Peyer's patch (tissue), 4 donors: ENCODE measurements around the gene ARHGAP27. TPM values are rescaled to one million over a fixed set of nuclear protein-coding genes. Genes with fewer than 3 reads are reported as not detected.
"Not testable (repeated sequence)": the region's sequence is repeated elsewhere in the genome, so short reads cannot be mapped to it uniquely, and the experiment has no call there.

ENCODE experiments used
- DNase-seq, 3 donors: peaks; one replicate each; pipeline ENCODE4 v3.0.0-alpha.2; 2017 to 2019
- H3K27ac ChIP-seq, 4 donors: fragments of 200-600 bp; sonication (generic); one replicate each; pipeline ENCODE4 v1.5.1; 2016 to 2019
- H3K27me3 ChIP-seq, 2 donors: fragments of 200-600 bp; sonication (generic); one replicate each; pipeline ENCODE4 v1.5.1; 2019
- H3K36me3 ChIP-seq, 3 donors: fragments of 200-600 bp; sonication (generic); one replicate each; pipeline ENCODE4 v1.5.1; 2016 to 2019
- H3K4me1 ChIP-seq, 4 donors: fragments of 200-600 bp; sonication (generic); one replicate each; pipeline ENCODE4 v1.5.1; 2016 to 2019
- H3K4me3 ChIP-seq, 4 donors: fragments of 200-600 bp; sonication (generic); 1 replicate in 3 of 4; 2 replicates in 1 of 4; pipeline ENCODE4 v1.5.1; 2016 to 2019; ENCODE audit warnings: mild to moderate bottlenecking in 1 of 4
- H3K9me3 ChIP-seq, 4 donors: fragments of 200-600 bp; sonication (generic); one replicate each; pipeline ENCODE4 v1.5.1; 2016 to 2019; ENCODE audit warnings: mild to moderate bottlenecking in 1 of 4
- POLR2A ChIP-seq, 2 donors: fragments of 450-650 bp; IDR thresholded peaks; one replicate each; pipeline ENCODE4 v1.5.1; 2017; ENCODE audit warnings: antibody characterized with exemption in 2 of 2, mild to moderate bottlenecking in 2 of 2, moderate library complexity in 2 of 2
- total RNA-seq, 4 donors: library from RNA; depleted of rRNA; stranded (reverse); fragments of >200 nt; gene quantifications; one replicate each; pipeline ENCODE4 v1.1.0, GENCODE V29; 2016
- TF ChIP-seq, protein P1 (sequence below), 6 experiments: fragments of 450-650 bp in 4 of 6; fragments of 200-600 bp in 2 of 6; sonication (generic) in 1 of 6; IDR thresholded peaks; one replicate each; pipeline ENCODE4 v1.5.1; 2017 to 2019; ENCODE audit warnings: antibody characterized with exemption in 6 of 6, mild to moderate bottlenecking in 3 of 6, moderate library complexity in 1 of 6

ARHGAP27 gene, protein sequence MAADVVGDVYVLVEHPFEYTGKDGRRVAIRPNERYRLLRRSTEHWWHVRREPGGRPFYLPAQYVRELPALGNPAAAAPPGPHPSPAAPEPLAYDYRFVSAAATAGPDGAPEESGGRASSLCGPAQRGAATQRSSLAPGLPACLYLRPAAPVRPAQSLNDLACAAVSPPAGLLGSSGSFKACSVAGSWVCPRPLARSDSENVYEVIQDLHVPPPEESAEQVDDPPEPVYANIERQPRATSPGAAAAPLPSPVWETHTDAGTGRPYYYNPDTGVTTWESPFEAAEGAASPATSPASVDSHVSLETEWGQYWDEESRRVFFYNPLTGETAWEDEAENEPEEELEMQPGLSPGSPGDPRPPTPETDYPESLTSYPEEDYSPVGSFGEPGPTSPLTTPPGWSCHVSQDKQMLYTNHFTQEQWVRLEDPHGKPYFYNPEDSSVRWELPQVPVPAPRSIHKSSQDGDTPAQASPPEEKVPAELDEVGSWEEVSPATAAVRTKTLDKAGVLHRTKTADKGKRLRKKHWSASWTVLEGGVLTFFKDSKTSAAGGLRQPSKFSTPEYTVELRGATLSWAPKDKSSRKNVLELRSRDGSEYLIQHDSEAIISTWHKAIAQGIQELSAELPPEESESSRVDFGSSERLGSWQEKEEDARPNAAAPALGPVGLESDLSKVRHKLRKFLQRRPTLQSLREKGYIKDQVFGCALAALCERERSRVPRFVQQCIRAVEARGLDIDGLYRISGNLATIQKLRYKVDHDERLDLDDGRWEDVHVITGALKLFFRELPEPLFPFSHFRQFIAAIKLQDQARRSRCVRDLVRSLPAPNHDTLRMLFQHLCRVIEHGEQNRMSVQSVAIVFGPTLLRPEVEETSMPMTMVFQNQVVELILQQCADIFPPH
- 100 to 1,000 TPM; 112 to 385 (median 258) TPM for total RNA-seq

DNA sequence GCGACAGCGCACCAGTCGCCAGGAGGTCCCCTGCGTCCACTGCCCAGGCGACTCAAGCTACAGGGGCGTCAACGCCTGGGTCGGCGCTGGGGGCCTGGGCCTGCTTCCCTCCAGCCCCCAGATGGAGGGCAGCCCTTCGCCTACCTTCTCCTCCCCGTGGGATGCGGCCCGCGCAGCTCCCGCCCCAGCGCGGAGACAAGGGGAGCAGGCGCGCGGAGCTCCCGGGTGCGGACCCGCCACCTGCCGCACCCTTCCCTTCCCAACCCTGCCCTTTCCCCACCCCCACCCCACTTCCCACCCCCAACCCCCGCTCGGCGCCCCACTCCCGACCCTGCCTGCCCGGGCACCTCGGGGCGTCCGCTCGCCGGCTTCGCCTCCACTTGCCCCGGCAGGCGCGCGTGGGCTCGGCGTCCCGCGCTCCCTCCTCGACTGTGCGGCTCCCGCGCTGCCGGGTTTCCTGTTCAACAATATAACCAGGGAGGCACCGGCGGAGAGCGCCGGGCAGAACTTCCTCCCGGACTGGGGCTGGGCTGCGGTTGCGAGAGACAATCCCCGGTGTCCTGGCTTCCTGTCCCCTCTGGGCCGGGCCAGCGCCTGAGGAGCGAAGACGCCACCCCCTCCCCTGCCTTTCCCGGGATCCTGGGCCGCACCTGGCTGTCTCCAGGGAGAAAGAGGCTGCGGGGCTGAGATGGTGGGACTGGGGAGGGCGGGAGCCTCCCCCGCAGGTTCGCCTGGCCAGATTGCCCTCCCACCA, at the start of gene ARHGAP27:
TSS of gene ARHGAP27 (minus strand) at position 466 of the 754 bp plus-strand sequence. CDS start 2,591 bp downstream, outside the sequence.
- Histone ChIP-seq H3K27me3 (no peaks in the 10 kb centered on the region), H3K9me3 (no peaks in the 10 kb centered on the region), H3K4me3 (peak within 1 kb of the TSS; percentile 34 to 60 (median 55)), H3K27ac (peak within 1 kb of the TSS; percentile 33 to 76 (median 72)), H3K4me1 (peaks cover 4 to 52% (median 17%) of the 10 kb centered on the region in 4 donors), H3K36me3 (peaks cover 0 to 22% (median 0%) of the 10 kb centered on the region in 3 donors)
- DNase-seq, result peak; percentile 52 to 77 (median 71)
- TF ChIP-seq, protein P1, sequence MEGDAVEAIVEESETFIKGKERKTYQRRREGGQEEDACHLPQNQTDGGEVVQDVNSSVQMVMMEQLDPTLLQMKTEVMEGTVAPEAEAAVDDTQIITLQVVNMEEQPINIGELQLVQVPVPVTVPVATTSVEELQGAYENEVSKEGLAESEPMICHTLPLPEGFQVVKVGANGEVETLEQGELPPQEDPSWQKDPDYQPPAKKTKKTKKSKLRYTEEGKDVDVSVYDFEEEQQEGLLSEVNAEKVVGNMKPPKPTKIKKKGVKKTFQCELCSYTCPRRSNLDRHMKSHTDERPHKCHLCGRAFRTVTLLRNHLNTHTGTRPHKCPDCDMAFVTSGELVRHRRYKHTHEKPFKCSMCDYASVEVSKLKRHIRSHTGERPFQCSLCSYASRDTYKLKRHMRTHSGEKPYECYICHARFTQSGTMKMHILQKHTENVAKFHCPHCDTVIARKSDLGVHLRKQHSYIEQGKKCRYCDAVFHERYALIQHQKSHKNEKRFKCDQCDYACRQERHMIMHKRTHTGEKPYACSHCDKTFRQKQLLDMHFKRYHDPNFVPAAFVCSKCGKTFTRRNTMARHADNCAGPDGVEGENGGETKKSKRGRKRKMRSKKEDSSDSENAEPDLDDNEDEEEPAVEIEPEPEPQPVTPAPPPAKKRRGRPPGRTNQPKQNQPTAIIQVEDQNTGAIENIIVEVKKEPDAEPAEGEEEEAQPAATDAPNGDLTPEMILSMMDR (IDR thresholded peaks at IDR 0.05), result no peak
- peak in 1 of 2 donors; percentile 14 for TF ChIP-seq POLR2A (IDR thresholded peaks at IDR 0.05)

- not testable (repeated sequence) for DNase-seq, H3K27ac ChIP-seq, H3K4me1 ChIP-seq
Observed at GRCh38 chr17:45482317-45482716, 49.6 kb upstream of the ARHGAP27 start.

GRCh38 chr17:45475436-45475835, 42.8 kb upstream of the ARHGAP27 start:
- H3K36me3 ChIP-seq, result peaks cover 0 to 53% (median 0%) of the 10 kb centered on the region in 3 donors
- H3K27ac ChIP-seq, DNase-seq, H3K9me3 ChIP-seq, H3K27me3 ChIP-seq, H3K4me1 ChIP-seq, H3K4me3 ChIP-seq: not testable (repeated sequence)

More at GRCh38 chr17:45482317-45482716, 49.6 kb upstream of the ARHGAP27 start:
- H3K36me3 ChIP-seq, result peaks cover 0 to 11% (median 0%) of the 10 kb centered on the region in 3 donors
- not testable (repeated sequence) for H3K27me3 ChIP-seq, H3K4me3 ChIP-seq, H3K9me3 ChIP-seq

GRCh38 chr17:45472249-45472648, 39.6 kb upstream of the ARHGAP27 start:
- H3K4me3 ChIP-seq, H3K27ac ChIP-seq, H3K4me1 ChIP-seq, H3K27me3 ChIP-seq, H3K9me3 ChIP-seq, DNase-seq: not testable (repeated sequence)
- peaks cover 0 to 42% (median 0%) of the 10 kb centered on the region in 3 donors for H3K36me3 ChIP-seq

DNA sequence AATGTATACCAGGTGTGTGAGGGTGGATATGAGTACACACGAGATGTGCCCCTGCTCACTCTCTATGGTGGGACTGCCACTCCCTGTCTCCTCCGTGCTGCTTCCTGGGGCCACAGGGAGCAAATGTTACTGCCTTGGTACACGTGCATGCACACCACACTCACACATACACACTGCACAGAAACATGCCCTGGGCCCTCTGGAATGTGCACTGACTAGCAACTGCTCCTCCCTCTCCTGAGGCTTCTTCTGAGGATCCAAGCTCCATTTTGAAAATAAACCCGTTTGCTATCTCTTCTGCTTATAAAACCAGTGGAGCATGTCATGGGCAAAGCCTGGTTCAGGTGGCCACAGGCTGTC, 36.5 kb upstream of the ARHGAP27 start:
- H3K36me3 ChIP-seq, result peaks cover 0 to 17% (median 0%) of the 10 kb centered on the region in 3 donors
- H3K4me3 ChIP-seq, H3K27ac ChIP-seq, H3K4me1 ChIP-seq, DNase-seq, H3K27me3 ChIP-seq, H3K9me3 ChIP-seq: not testable (repeated sequence)

DNA sequence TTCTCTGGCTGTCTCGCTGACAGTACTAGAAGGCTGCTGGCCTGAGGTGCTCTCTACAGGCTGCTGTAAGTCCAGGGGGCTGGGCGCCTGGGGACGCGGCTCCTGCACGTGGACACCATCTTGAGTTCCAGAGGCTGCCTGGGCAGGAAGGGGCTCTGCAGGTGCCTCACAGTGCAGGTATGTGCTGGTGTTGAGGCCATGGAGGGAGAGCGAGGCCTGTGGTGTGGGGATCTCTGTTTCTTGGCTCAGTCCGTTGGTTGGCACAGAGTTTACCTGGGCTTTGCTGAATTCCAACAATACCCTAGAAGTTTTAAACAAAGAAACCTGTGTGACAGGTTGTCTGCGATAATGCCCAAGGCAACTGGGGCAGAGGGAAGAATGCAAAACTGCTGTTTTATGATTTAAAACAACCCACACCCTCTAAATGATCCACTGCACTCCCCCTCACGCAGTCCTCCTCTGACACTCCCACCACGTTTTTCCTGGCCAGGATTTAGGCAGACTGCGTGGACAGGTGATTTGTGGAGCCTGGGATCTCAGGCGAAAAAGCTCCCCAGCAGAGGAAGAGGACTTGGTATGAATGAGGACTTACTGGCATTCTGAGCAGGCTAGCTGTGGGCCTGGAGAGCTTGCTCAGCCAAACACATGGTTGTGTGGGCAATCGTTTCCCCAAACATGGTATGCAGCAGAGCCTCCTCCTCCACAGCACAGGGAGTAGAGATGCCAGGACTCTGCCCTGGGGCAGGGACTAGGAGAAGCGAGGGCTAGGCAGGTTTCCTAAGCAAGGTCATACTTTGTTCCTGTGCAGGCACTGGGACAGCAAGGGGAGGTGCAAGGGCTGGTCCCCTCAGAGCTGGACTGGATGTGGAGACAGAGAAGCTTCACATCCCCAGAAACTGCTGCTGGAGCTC, 35.9 kb upstream of the ARHGAP27 start:
- not testable (repeated sequence) for H3K4me1 ChIP-seq, H3K27me3 ChIP-seq, H3K27ac ChIP-seq, H3K4me3 ChIP-seq, H3K9me3 ChIP-seq, DNase-seq
- H3K36me3 ChIP-seq, result peaks cover 0 to 11% (median 0%) of the 10 kb centered on the region in 3 donors

DNA sequence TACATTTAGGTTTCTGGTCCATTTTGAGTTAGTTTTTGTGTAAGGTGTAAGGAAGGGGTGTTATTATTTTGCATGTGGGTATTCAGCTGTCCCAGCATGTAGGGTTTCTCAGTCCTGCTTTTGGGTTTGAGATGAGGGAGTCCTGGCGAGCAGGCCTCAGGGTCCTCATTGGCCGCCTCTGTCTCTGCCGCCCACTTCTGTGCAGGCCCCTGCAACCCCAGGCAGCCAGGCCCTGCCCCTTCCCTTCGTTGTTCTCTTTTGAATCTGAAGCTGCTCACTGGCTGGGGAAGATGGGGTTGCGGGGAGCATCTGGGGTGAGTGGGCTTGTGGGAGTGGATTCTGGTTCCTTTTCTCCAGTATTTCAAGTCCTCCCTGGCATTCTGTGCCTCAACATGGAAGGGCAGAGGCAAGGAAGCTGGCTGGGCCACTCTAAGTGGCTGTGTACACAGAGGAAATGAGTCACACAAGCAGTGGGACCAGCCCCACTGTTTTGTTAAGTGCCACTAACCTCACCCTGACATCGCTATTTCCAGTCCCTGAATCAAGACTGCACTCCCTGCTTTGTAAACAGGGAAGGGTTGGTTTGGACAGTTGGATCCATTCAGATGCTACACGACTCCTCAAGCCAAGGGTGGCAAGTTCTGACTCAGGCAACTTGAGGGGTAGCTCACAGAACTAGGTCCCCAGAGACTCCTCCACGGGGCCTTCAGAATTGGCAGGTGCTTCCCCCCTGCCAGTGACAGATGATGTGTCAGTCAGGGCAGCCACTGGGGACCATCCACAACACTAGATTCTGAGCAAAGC, 29.1 kb upstream of the ARHGAP27 start:
- H3K27ac ChIP-seq, result peak overlapping the region in 2 of 4 donors; percentile 45 to 55
- H3K27me3 ChIP-seq, H3K4me3 ChIP-seq, H3K4me1 ChIP-seq, H3K9me3 ChIP-seq, H3K36me3 ChIP-seq: not testable (repeated sequence)
- peak in 2 of 3 donors; percentile 57 to 72 for DNase-seq

- H3K4me3 ChIP-seq, DNase-seq, H3K9me3 ChIP-seq, H3K4me1 ChIP-seq, H3K27me3 ChIP-seq, H3K27ac ChIP-seq: not testable (repeated sequence)
- peaks cover 0 to 17% (median 0%) of the 10 kb centered on the region in 3 donors for H3K36me3 ChIP-seq
Observed at GRCh38 chr17:45460422-45460821, 27.8 kb upstream of the ARHGAP27 start.

DNA sequence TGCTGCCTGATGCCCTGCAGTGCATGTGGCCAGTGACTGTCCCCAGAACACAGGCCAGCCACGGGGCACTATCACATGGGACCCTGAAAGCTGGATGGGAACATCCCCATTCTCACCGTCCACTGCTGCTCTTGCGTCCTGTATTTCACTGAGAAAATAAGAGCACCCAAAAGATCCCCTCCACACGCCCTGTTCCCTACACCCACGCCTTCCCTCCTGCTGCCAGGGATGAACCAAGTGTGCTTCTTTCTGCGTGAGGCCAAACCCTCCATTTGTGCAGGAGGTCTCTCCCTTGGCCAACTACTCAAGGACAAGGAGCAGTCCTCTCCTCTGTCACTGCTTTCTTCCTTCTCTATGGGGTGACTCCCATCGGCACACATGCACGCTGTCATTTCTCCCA, 21.7 kb upstream of the ARHGAP27 start:
- not testable (repeated sequence) for H3K4me3 ChIP-seq, H3K4me1 ChIP-seq, H3K27ac ChIP-seq, H3K9me3 ChIP-seq, H3K27me3 ChIP-seq, DNase-seq
- peaks cover 0 to 39% (median 0%) of the 10 kb centered on the region in 3 donors for H3K36me3 ChIP-seq

DNA sequence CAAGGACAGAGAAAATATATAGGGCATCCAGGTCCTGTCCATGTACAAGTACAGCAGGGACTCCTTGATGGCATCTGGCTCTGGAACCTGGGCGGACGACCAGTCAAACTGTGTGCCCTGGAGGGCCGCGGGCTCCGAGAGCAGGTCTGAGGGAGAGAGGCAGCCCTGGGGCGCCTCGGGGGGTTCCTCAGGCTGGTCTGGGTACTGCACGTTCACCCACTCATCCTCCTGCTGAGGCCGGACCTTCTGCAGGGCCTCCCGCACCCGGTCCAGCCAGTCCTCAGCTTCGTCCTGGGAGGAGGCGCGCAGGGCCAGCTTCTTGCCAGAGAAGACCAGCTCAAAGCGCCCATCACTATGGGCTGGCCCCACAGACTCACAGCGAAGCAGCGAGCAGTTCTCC, 21.1 kb upstream of the ARHGAP27 start:
- not testable (repeated sequence) for H3K27ac ChIP-seq, H3K27me3 ChIP-seq, H3K4me3 ChIP-seq, H3K4me1 ChIP-seq, H3K9me3 ChIP-seq, DNase-seq
- peaks cover 0 to 39% (median 0%) of the 10 kb centered on the region in 3 donors for H3K36me3 ChIP-seq

DNA sequence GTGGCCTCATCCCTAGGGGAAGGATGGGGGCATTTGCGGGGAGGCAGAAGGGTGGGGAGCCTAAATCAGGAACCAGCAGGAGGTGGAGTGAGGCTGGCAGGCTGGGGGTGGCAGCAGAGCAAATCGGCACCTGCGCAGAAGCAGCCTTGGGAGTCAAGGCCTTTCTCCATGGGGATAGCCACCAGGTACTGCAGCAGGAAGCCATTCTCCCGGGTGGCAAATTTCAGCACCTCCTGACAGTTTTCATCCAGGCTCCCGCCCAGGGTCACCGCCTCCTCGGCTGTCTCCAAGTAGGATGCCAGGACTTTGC, 20.5 kb upstream of the ARHGAP27 start:
- H3K4me1 ChIP-seq, DNase-seq, H3K9me3 ChIP-seq, H3K4me3 ChIP-seq, H3K27ac ChIP-seq, H3K27me3 ChIP-seq: not testable (repeated sequence)
- peaks cover 0 to 39% (median 0%) of the 10 kb centered on the region in 3 donors for H3K36me3 ChIP-seq
